ENCODE results near the gene LMO1.

Gene LMO1

DNA sequence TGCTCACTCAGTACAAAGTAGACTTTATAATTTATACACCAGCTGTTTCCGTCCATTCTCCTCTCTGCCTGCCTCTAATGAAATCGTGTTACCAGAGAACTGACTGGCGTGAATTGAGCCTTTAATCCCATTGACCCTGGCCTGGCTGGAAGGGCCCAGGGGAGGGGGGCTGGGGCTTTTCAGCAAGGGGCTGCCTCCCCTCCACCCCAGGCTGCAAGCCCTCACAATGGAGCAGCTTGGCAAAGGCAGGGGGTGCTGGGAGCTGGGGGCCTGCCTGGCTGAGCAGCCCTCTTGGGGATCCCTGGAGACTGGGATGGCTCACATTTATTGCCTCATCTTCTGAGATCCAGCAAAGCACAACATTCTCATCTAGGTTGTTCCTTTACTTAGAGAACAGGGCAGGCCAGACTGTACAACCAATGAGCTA lies 25.8 kb upstream of the LMO1 start:
- no peak for TF ChIP-seq ZFP30 (CRISPR knock-in tag; IDR thresholded peaks at IDR 0.05)
- TF ChIP-seq, protein P1, sequence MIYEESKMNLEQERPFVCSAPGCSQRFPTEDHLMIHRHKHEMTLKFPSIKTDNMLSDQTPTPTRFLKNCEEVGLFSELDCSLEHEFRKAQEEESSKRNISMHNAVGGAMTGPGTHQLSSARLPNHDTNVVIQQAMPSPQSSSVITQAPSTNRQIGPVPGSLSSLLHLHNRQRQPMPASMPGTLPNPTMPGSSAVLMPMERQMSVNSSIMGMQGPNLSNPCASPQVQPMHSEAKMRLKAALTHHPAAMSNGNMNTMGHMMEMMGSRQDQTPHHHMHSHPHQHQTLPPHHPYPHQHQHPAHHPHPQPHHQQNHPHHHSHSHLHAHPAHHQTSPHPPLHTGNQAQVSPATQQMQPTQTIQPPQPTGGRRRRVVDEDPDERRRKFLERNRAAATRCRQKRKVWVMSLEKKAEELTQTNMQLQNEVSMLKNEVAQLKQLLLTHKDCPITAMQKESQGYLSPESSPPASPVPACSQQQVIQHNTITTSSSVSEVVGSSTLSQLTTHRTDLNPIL (CRISPR knock-in tag; IDR thresholded peaks at IDR 0.05; ENCODE audit: low read depth) = no peak
- TF ChIP-seq PATZ1 (CRISPR knock-in tag; IDR thresholded peaks at IDR 0.05; ENCODE audit: borderline replicate concordance) = no peak
- TF ChIP-seq TCF4 (CRISPR knock-in tag; IDR thresholded peaks at IDR 0.05; ENCODE audit: borderline replicate concordance) = no peak
- no peak for TF ChIP-seq RARB (CRISPR knock-in tag; IDR thresholded peaks at IDR 0.05)
- TF ChIP-seq OSR1 (CRISPR knock-in tag; IDR thresholded peaks at IDR 0.05) = no peak
- TF ChIP-seq ZNF70 (CRISPR knock-in tag; IDR thresholded peaks at IDR 0.05) = no peak
- TF ChIP-seq SNAI2 (CRISPR knock-in tag; IDR thresholded peaks at IDR 0.05) = no peak
- TF ChIP-seq POU6F1 (CRISPR knock-in tag; IDR thresholded peaks at IDR 0.05; ENCODE audit: borderline replicate concordance, low read depth) = no peak
- no peak for ATAC-seq

DNA sequence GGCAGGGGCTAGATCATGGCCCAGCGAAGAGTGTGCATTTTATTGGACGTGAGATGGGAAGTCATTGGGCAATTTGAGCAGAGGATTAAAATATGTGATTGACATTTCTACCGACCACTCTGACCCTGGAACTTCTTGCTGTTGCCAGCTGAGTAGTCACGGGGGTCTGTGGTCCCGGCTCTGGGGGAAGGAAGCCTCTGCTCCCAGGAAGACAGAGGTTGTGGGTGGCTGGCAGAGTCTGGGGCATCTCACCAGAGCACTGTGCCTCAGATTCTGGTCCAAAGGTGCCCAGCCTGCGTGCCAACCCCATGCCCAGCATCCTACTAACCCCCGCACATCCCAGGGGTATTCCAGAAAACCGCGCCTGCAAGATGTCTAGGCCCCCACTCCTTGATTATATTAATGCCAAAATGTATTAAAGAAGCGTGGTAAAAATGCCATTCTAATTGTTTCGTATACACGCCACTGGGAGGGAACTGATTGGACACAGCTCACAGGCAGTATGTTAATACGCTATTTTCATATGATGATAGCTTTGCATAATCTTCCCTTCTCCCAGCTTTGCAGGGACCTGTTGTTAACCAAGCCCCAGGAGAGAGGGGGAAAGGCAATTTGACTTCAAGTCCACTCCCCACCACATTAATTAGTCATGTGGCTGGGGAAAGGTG lies 25.3 kb upstream of the LMO1 start:
- no peak for TF ChIP-seq POU6F1 (CRISPR knock-in tag; IDR thresholded peaks at IDR 0.05; ENCODE audit: borderline replicate concordance, low read depth)
- TF ChIP-seq ZC3H10 (CRISPR knock-in tag; IDR thresholded peaks at IDR 0.05) = no peak
- no peak for TF ChIP-seq ESRRG (CRISPR knock-in tag; IDR thresholded peaks at IDR 0.05)
- no peak for TF ChIP-seq BACH2 (CRISPR knock-in tag; IDR thresholded peaks at IDR 0.05; ENCODE audit: borderline replicate concordance)
- no peak for ATAC-seq

DNA sequence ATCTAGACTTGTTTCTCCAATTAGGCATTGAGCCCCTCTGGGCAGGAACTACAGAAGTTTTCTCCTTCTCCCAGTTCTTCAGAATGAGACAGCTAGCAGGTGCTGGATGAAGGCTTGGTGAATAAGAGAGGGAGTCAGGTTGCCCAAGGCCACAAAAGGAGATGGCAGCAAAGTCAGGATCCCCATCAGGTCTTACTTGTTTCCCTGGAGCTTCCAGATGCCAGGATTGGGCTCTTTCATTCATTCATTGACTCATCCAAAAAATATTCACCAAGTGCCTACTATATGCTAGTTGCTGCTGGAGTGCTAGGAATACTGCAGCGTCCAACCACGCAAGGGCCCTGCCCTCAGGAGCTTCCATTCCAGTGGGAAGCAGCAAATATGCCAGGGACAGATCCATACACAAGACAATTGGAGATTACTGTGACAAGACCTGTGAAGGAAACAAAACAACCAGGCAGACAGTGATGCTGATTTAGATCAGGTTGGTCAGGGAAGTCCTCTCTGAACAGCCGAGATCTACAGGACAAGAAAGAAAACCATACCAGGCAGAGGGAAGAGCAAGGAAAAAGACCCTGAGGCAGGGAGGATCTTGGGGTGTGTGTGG lies 24.6 kb upstream of the LMO1 start:
- no peak for ATAC-seq
- TF ChIP-seq ESRRG (CRISPR knock-in tag; IDR thresholded peaks at IDR 0.05) (no peak), ZFP30 (CRISPR knock-in tag; IDR thresholded peaks at IDR 0.05) (no peak), ZC3H10 (CRISPR knock-in tag; IDR thresholded peaks at IDR 0.05) (no peak), ZNF8 (CRISPR knock-in tag; IDR thresholded peaks at IDR 0.05) (no peak), CSDC2 (CRISPR knock-in tag; IDR thresholded peaks at IDR 0.05) (no peak), OSR1 (CRISPR knock-in tag; IDR thresholded peaks at IDR 0.05) (no peak), TSHZ2 (CRISPR knock-in tag; IDR thresholded peaks at IDR 0.05) (no peak), ZNF70 (CRISPR knock-in tag; IDR thresholded peaks at IDR 0.05) (no peak), GLIS3 (CRISPR knock-in tag; IDR thresholded peaks at IDR 0.05) (no peak), ZNF565 (CRISPR knock-in tag; conservative IDR thresholded peaks at IDR 0.05; ENCODE audit: low read depth) (no peak), PPARA (CRISPR knock-in tag; IDR thresholded peaks at IDR 0.05; ENCODE audit: borderline replicate concordance) (no peak), PATZ1 (CRISPR knock-in tag; IDR thresholded peaks at IDR 0.05; ENCODE audit: borderline replicate concordance) (no peak), ISL1 (CRISPR knock-in tag; IDR thresholded peaks at IDR 0.05) (no peak), BACH2 (CRISPR knock-in tag; IDR thresholded peaks at IDR 0.05; ENCODE audit: borderline replicate concordance) (no peak)
- TF ChIP-seq, protein P1 (CRISPR knock-in tag; IDR thresholded peaks at IDR 0.05; ENCODE audit: low read depth) = no peak

Measured in SK-N-SH treated with all-trans-retinoic acid at 6 μM for 48 hours (cell line).